ENCODE results near the gene OTUB2. TPM values are rescaled to one million over a fixed set of nuclear protein-coding genes. Genes with fewer than 3 reads are reported as not detected.

Gene OTUB2
- total RNA-seq, 2 experiments from 2014 or later: not detected

DNA sequence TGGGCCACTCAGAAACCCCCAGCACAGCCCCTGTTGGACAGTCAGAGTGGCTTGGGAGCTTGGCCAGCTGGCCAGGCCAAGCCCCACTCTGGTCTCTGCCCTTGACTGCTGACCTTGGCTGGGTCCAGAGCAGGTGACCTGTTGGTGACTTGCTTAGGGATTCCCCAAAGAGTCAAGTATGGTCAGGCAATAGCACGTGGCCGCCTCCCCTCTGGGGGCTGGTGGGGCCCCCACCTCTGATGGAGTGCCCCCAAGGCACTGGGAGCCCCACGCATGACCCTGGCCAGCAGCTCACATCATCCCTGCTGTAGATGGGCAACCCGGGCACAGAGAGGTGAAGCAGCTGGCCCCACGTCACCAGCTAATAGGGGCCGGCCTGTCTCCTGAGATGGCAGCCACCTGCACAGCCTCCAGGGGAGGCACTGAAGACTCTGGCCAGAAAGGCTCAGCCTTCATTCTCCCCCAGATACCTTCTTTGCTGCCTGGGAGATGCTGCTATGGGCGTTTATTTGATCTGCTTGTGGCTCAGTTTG, 27.2 kb upstream of the OTUB2 start:
- H3K4me1 Mint-ChIP-seq (ENCODE audit: low read depth): peaks cover 8% of the 10 kb centered on the region
- no peak for TF ChIP-seq CTCF (IDR thresholded peaks at IDR 0.05)
- Histone ChIP-seq H3K27me3 (ENCODE audit: control insufficient read depth in 1 of 2, insufficient read depth in 2 of 2, low read length in 2 of 2) (peaks cover 0 to 3% of the 10 kb centered on the region in 2 experiments), H3K36me3 (ENCODE audit: insufficient read depth, low read length) (no peaks in the 10 kb centered on the region), H3K4me3 (ENCODE audit: low read length) (no peak overlapping the region), H3K4me1 (ENCODE audit: insufficient read depth, low read length) (peaks cover 12% of the 10 kb centered on the region), H3K27ac (ENCODE audit: low read depth in 1 of 2, low read length in 2 of 2) (no peak overlapping the region), H3K9me3 (ENCODE audit: control insufficient read depth in 1 of 2, insufficient read depth in 1 of 2, low read length in 2 of 2) (no peaks in the 10 kb centered on the region)
- ATAC-seq (ENCODE audit: poor library complexity) (no peak), DNase-seq (no peak)
- no peaks in the 10 kb centered on the region for H3K9me3 Mint-ChIP-seq
- no peaks in the 10 kb centered on the region for H3K36me3 Mint-ChIP-seq (ENCODE audit: low read depth)
- H3K4me3 Mint-ChIP-seq: no peak overlapping the region
- ChIA-PET POLR2A (interaction anchor here (1.2 to 3.4 kb wide), 4 partner anchors 21 to 59 kb away, joined by 3 to 12 read pairs (median 3); partner anchors contain the start of gene ASB2), CTCF (interaction anchor here (6.1 kb wide), 1 partner anchor 59 kb away, joined by 39 read pairs; no protein-coding TSS in a partner anchor)
- H3K27me3 Mint-ChIP-seq: peaks cover 8% of the 10 kb centered on the region
- intact Hi-C loops (cut with DNase I, micrococcal nuclease): no loop called here
- H3K27ac Mint-ChIP-seq: no peak overlapping the region

DNA sequence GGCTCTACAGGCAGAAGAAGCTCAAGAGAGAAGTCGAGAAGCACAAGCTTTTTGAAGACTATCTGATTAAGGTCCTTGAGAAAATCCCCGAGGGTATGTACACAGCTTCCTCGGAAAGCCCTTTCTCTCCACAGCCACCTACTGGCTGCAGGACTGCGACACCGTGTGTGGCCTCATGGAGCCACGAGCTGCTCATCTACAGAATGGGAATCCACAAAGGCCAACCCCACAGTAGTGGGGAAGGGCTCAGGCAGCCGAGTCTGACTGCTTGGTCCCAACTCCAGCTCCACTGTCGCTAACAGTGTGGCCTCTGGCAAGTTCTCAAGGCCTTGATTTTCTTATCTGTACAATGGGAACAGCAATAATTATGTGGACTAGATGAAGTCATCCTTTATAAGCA, 26.6 kb upstream of the OTUB2 start:
- Histone ChIP-seq H3K36me3 (ENCODE audit: insufficient read depth, low read length) (no peaks in the 10 kb centered on the region), H3K4me1 (ENCODE audit: insufficient read depth, low read length) (peaks cover 12% of the 10 kb centered on the region), H3K27ac (ENCODE audit: low read depth in 1 of 2, low read length in 2 of 2) (no peak overlapping the region), H3K4me3 (ENCODE audit: low read length) (no peak overlapping the region), H3K9me3 (ENCODE audit: control insufficient read depth in 1 of 2, insufficient read depth in 1 of 2, low read length in 2 of 2) (no peaks in the 10 kb centered on the region), H3K27me3 (ENCODE audit: control insufficient read depth in 1 of 2, insufficient read depth in 2 of 2, low read length in 2 of 2) (peaks cover 0 to 4% of the 10 kb centered on the region in 2 experiments)
- peaks cover 8% of the 10 kb centered on the region for H3K4me1 Mint-ChIP-seq (ENCODE audit: low read depth)
- no peak for ATAC-seq (ENCODE audit: poor library complexity)
- no peaks in the 10 kb centered on the region for H3K9me3 Mint-ChIP-seq
- H3K27me3 Mint-ChIP-seq: peaks cover 8% of the 10 kb centered on the region
- intact Hi-C loops (cut with DNase I, micrococcal nuclease): no loop called here
- H3K4me3 Mint-ChIP-seq: no peak overlapping the region
- H3K36me3 Mint-ChIP-seq (ENCODE audit: low read depth): no peaks in the 10 kb centered on the region
- no peak for TF ChIP-seq CTCF (IDR thresholded peaks at IDR 0.05)
- ChIA-PET CTCF (interaction anchor here (3.1 to 6.1 kb wide), 2 partner anchors 29 to 60 kb away, joined by 14 to 39 read pairs; no protein-coding TSS in a partner anchor), POLR2A (interaction anchor here (0.5 to 3.4 kb wide), 5 partner anchors 21 to 181 kb away, joined by 3 to 12 read pairs (median 3); partner anchors contain the start of gene ASB2)
- no peak overlapping the region for H3K27ac Mint-ChIP-seq
- no peak for DNase-seq

GRCh38 chr14:94000267-94000666, 25.9 kb upstream of the OTUB2 start:
- Mint-ChIP-seq H3K4me3 (no peak overlapping the region), H3K36me3 (ENCODE audit: low read depth) (no peaks in the 10 kb centered on the region), H3K27me3 (peaks cover 12% of the 10 kb centered on the region), H3K27ac (no peak overlapping the region), H3K9me3 (no peaks in the 10 kb centered on the region), H3K4me1 (ENCODE audit: low read depth) (peaks cover 8% of the 10 kb centered on the region)
- Histone ChIP-seq H3K9me3 (ENCODE audit: control insufficient read depth in 1 of 2, insufficient read depth in 1 of 2, low read length in 2 of 2) (no peaks in the 10 kb centered on the region), H3K4me1 (ENCODE audit: insufficient read depth, low read length) (peaks cover 12% of the 10 kb centered on the region), H3K36me3 (ENCODE audit: insufficient read depth, low read length) (no peaks in the 10 kb centered on the region), H3K27ac (ENCODE audit: low read depth in 1 of 2, low read length in 2 of 2) (no peak overlapping the region), H3K27me3 (ENCODE audit: control insufficient read depth in 1 of 2, insufficient read depth in 2 of 2, low read length in 2 of 2) (peaks cover 0 to 7% of the 10 kb centered on the region in 2 experiments), H3K4me3 (ENCODE audit: low read length) (no peak overlapping the region)
- ATAC-seq (ENCODE audit: poor library complexity) (no peak), DNase-seq (no peak)
- TF ChIP-seq CTCF (IDR thresholded peaks at IDR 0.05): no peak
- intact Hi-C loops (cut with DNase I, micrococcal nuclease): loop anchor here in 1 of 2 experiments (2.0 to 10.0 kb wide), 2 partner anchors 29 to 345 kb away; no protein-coding TSS in a partner anchor
- ChIA-PET POLR2A (interaction anchor here (0.5 to 3.4 kb wide), 5 partner anchors 22 to 180 kb away, joined by 3 to 12 read pairs (median 3); partner anchors contain the start of gene ASB2), CTCF (interaction anchor here (3.1 to 6.1 kb wide), 2 partner anchors 29 to 61 kb away, joined by 14 to 39 read pairs; no protein-coding TSS in a partner anchor)
